ENCODE measurements around the gene NT5M. TPM values are rescaled to one million over a fixed set of nuclear protein-coding genes. Genes with fewer than 3 reads are reported as not detected.
"Not testable (repeated sequence)": the region's sequence is repeated elsewhere in the genome, so short reads cannot be mapped to it uniquely, and the experiment has no call there.

The NT5M gene
- total RNA-seq, 1 donor from 2014 or later, result 0.93 TPM

- H3K27me3 Mint-ChIP-seq, result no peaks in the 10 kb centered on the region
- POLR2A ChIA-PET, result interaction anchor here (0.6 kb wide), 1 partner anchor 25 kb away, joined by 10 read pairs; no protein-coding TSS in a partner anchor
Observed at GRCh38 chr17:17258011-17258410, 45.2 kb upstream of the NT5M start.

GRCh38 chr17:17258998-17259397 is 44.2 kb upstream of the NT5M start:
- Mint-ChIP-seq H3K4me1 (no peaks in the 10 kb centered on the region), H3K4me3 (no peak overlapping the region), H3K9me3 (no peaks in the 10 kb centered on the region), H3K27me3 (no peaks in the 10 kb centered on the region), H3K27ac (no peak overlapping the region), H3K36me3 (ENCODE audit: low read depth) (peaks cover 75% of the 10 kb centered on the region)
- DNase-seq, result no peak
- intact Hi-C loops (cut with micrococcal nuclease), result no loop called here
- no peak for ATAC-seq (ENCODE audit: low read depth)
- TF ChIP-seq CTCF (IDR thresholded peaks at IDR 0.05), result no peak
- ChIA-PET POLR2A (no interaction called here), CTCF (no interaction called here)

More at GRCh38 chr17:17258011-17258410, 45.2 kb upstream of the NT5M start:
- H3K4me3 Mint-ChIP-seq, result no peak overlapping the region
- DNase-seq (no peak), ATAC-seq (ENCODE audit: low read depth) (no peak)
- intact Hi-C loops (cut with micrococcal nuclease), result no loop called here
- peaks cover 75% of the 10 kb centered on the region for H3K36me3 Mint-ChIP-seq (ENCODE audit: low read depth)
- CTCF ChIA-PET, result no interaction called here
- no peaks in the 10 kb centered on the region for H3K4me1 Mint-ChIP-seq
- no peak for TF ChIP-seq CTCF (IDR thresholded peaks at IDR 0.05)
- H3K27ac Mint-ChIP-seq, result no peak overlapping the region
- no peaks in the 10 kb centered on the region for H3K9me3 Mint-ChIP-seq

GRCh38 chr17:17264430-17264829 is 38.7 kb upstream of the NT5M start:
- ATAC-seq (ENCODE audit: low read depth) (no peak), DNase-seq (no peak)
- intact Hi-C loops (cut with micrococcal nuclease), result no loop called here
- POLR2A ChIA-PET, result no interaction called here
- Mint-ChIP-seq H3K27me3 (no peaks in the 10 kb centered on the region), H3K27ac (no peak overlapping the region), H3K36me3 (ENCODE audit: low read depth) (peaks cover 69% of the 10 kb centered on the region), H3K4me1 (no peaks in the 10 kb centered on the region), H3K9me3 (no peaks in the 10 kb centered on the region), H3K4me3 (no peak overlapping the region)
- CTCF ChIA-PET, result no interaction called here
- TF ChIP-seq CTCF (IDR thresholded peaks at IDR 0.05), result no peak

GRCh38 chr17:17269926-17270773 is 33.0 kb upstream of the NT5M start:
- Mint-ChIP-seq H3K27me3 (no peaks in the 10 kb centered on the region), H3K27ac (no peak overlapping the region), H3K9me3 (no peaks in the 10 kb centered on the region), H3K4me3 (no peak overlapping the region), H3K4me1 (peaks cover 5% of the 10 kb centered on the region), H3K36me3 (ENCODE audit: low read depth) (peaks cover 74% of the 10 kb centered on the region)
- no peak for TF ChIP-seq CTCF (IDR thresholded peaks at IDR 0.05)
- no peak for DNase-seq
- POLR2A ChIA-PET, result no interaction called here
- intact Hi-C loops (cut with micrococcal nuclease), result no loop called here
- ATAC-seq (ENCODE audit: low read depth), result no peak
- CTCF ChIA-PET, result interaction anchor here (0.6 to 1.2 kb wide), 5 partner anchors 10 to 78 kb away, joined by 3 to 5 read pairs (median 3); no protein-coding TSS in a partner anchor

GRCh38 chr17:17275971-17276370 is 27.2 kb upstream of the NT5M start:
- peaks cover 49% of the 10 kb centered on the region for H3K36me3 Mint-ChIP-seq (ENCODE audit: low read depth)
- DNase-seq, result no peak
- POLR2A ChIA-PET, result no interaction called here
- H3K27me3 Mint-ChIP-seq, result no peaks in the 10 kb centered on the region
- no peak for TF ChIP-seq CTCF (IDR thresholded peaks at IDR 0.05)
- H3K9me3 Mint-ChIP-seq, result no peaks in the 10 kb centered on the region
- ATAC-seq (ENCODE audit: low read depth), result no peak
- CTCF ChIA-PET, result no interaction called here
- H3K27ac Mint-ChIP-seq, result no peak overlapping the region
- intact Hi-C loops (cut with micrococcal nuclease), result no loop called here
- H3K4me1 Mint-ChIP-seq, result peaks cover 35% of the 10 kb centered on the region
- H3K4me3 Mint-ChIP-seq, result no peak overlapping the region

GRCh38 chr17:17277431-17277830 is 25.7 kb upstream of the NT5M start:
- ATAC-seq (ENCODE audit: low read depth); DNase-seq; H3K27ac Mint-ChIP-seq; POLR2A ChIA-PET; H3K27me3 Mint-ChIP-seq; H3K9me3 Mint-ChIP-seq; intact Hi-C loops (cut with micrococcal nuclease); CTCF ChIA-PET; H3K4me3 Mint-ChIP-seq: not testable (repeated sequence)
- Mint-ChIP-seq H3K4me1 (peaks cover 46% of the 10 kb centered on the region), H3K36me3 (ENCODE audit: low read depth) (peaks cover 39% of the 10 kb centered on the region)

All from activated B cell treated with CpG ODN at 0.5 μM for 24 hours (primary cell).